ENCODE measurements around the gene GORASP2. TPM values are rescaled to one million over a fixed set of nuclear protein-coding genes. Genes with fewer than 3 reads are reported as not detected.

The GORASP2 gene
- total RNA-seq, 1 experiment from 2014 or later, result 98.1 TPM

DNA sequence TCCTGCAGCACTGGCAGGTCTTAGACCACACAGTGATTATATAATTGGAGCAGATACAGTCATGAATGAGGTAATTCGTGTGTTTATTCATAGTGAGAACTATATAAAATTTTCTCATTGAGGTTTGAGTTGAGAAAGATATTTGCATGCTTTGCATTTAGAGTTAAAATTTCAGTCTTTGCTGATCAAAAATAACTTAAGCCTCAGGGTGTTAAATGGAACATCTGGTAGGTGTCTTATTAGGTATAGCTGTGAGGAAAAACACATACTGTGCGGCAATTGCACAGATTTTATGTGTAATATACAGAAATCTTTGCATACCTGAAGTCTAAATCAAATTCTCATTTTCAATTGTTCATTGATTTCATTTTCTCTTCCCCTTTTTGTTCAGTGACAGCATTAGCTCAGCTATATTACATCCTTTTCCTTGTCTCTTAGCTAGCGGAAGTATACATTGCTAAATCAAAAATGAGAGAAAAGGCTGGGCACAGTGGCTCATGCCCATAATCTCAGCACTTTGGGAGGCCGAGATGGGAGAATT is 21.2 kb downstream of the GORASP2 start:
- H3K36me3 Mint-ChIP-seq (ENCODE audit: insufficient read depth, unreplicated experiment), result peaks cover 48% of the 10 kb centered on the region
- H3K9me3 Mint-ChIP-seq (ENCODE audit: low read depth, unreplicated experiment), result no peaks in the 10 kb centered on the region
- no peak overlapping the region for H3K4me3 Mint-ChIP-seq (ENCODE audit: low read depth, unreplicated experiment)
- no peak for DNase-seq
- no peak overlapping the region for H3K27ac Mint-ChIP-seq (ENCODE audit: unreplicated experiment)
- TF ChIP-seq, protein P1, sequence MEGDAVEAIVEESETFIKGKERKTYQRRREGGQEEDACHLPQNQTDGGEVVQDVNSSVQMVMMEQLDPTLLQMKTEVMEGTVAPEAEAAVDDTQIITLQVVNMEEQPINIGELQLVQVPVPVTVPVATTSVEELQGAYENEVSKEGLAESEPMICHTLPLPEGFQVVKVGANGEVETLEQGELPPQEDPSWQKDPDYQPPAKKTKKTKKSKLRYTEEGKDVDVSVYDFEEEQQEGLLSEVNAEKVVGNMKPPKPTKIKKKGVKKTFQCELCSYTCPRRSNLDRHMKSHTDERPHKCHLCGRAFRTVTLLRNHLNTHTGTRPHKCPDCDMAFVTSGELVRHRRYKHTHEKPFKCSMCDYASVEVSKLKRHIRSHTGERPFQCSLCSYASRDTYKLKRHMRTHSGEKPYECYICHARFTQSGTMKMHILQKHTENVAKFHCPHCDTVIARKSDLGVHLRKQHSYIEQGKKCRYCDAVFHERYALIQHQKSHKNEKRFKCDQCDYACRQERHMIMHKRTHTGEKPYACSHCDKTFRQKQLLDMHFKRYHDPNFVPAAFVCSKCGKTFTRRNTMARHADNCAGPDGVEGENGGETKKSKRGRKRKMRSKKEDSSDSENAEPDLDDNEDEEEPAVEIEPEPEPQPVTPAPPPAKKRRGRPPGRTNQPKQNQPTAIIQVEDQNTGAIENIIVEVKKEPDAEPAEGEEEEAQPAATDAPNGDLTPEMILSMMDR (IDR thresholded peaks at IDR 0.05; ENCODE audit: unreplicated experiment), result no peak
- CTCF ChIA-PET, result no interaction called here
- BruUV-seq (replicated peaks), result no TSS peak
- H3K4me1 Mint-ChIP-seq (ENCODE audit: low read depth, unreplicated experiment), result no peaks in the 10 kb centered on the region
- H3K27me3 Mint-ChIP-seq (ENCODE audit: unreplicated experiment), result no peaks in the 10 kb centered on the region
- intact Hi-C loops (cut with micrococcal nuclease; ENCODE audit: unreplicated experiment), result no loop called here

GRCh38 chr2:170953941-170954340 is 24.9 kb downstream of the GORASP2 start:
- no peak overlapping the region for H3K27ac Mint-ChIP-seq (ENCODE audit: unreplicated experiment)
- H3K9me3 Mint-ChIP-seq (ENCODE audit: low read depth, unreplicated experiment), result no peaks in the 10 kb centered on the region
- no peaks in the 10 kb centered on the region for H3K4me1 Mint-ChIP-seq (ENCODE audit: low read depth, unreplicated experiment)
- peaks cover 74% of the 10 kb centered on the region for H3K36me3 Mint-ChIP-seq (ENCODE audit: insufficient read depth, unreplicated experiment)
- CTCF ChIA-PET, result no interaction called here
- no peaks in the 10 kb centered on the region for H3K27me3 Mint-ChIP-seq (ENCODE audit: unreplicated experiment)
- no TSS peak for BruUV-seq (replicated peaks)
- DNase-seq, result no peak
- TF ChIP-seq, protein P1 (IDR thresholded peaks at IDR 0.05; ENCODE audit: unreplicated experiment), result no peak
- H3K4me3 Mint-ChIP-seq (ENCODE audit: low read depth, unreplicated experiment), result no peak overlapping the region
- intact Hi-C loops (cut with micrococcal nuclease; ENCODE audit: unreplicated experiment), result no loop called here

DNA sequence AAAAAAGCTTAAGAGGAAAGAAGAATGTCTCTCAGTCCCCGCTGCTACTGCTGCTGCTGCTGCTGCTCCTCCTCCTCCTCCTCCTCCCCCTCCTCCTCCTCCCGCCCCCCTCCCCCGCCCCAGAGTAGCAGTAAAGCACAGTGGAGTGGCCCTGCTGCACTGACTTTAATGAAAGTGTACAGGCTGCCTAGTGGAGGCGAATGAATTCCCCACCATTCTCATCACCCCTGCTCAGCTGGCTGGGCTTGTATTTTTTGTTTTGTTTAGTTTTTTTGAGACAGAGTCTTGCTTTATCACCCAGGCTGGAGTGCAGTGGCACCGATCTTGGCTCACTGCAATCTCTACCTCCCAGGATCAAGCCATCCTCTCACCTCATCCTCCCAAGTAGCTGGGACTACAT is 34.3 kb downstream of the GORASP2 start:
- H3K27ac Mint-ChIP-seq (ENCODE audit: unreplicated experiment), result no peak overlapping the region
- TF ChIP-seq, protein P1 (IDR thresholded peaks at IDR 0.05; ENCODE audit: unreplicated experiment), result no peak
- DNase-seq, result no peak
- H3K36me3 Mint-ChIP-seq (ENCODE audit: insufficient read depth, unreplicated experiment), result peaks cover 85% of the 10 kb centered on the region
- no TSS peak for BruUV-seq (replicated peaks)
- intact Hi-C loops (cut with micrococcal nuclease; ENCODE audit: unreplicated experiment), result no loop called here
- no peaks in the 10 kb centered on the region for H3K9me3 Mint-ChIP-seq (ENCODE audit: low read depth, unreplicated experiment)
- H3K4me1 Mint-ChIP-seq (ENCODE audit: low read depth, unreplicated experiment), result peaks cover 9% of the 10 kb centered on the region
- H3K4me3 Mint-ChIP-seq (ENCODE audit: low read depth, unreplicated experiment), result no peak overlapping the region
- CTCF ChIA-PET, result no interaction called here
- H3K27me3 Mint-ChIP-seq (ENCODE audit: unreplicated experiment), result no peaks in the 10 kb centered on the region

DNA sequence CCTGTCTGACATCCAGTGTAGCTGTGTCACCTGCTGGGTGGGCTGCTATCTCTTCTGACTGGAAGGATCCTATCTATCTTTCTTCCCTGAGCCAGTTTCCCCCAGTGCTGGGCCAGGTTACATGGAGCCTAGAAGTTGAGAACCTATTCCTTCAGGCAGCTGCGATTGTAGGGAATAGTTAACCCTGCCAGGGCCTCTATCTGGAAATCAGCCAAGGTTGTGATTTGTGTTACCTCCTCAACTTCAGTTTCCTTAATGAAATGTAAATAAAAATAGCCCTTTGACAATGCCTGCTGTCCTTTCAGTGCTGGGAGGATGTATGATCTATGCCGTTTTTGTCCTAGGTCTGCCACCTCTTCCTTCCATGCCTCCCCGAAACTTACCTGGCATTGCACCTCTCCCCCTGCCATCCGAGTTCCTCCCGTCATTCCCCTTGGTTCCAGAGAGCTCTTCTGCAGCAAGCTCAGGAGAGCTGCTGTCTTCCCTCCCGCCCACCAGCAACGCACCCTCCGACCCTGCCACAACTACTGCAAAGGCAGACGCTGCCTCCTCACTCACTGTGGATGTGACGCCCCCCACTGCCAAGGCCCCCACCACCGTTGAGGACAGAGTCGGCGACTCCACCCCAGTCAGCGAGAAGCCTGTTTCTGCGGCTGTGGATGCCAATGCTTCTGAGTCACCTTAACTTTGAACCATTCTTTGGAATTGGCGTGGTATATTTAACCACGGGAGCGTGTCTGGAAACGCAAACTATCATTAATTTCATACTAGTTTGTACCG is 36.6 kb downstream of the GORASP2 start:
- TF ChIP-seq, protein P1 (IDR thresholded peaks at IDR 0.05; ENCODE audit: unreplicated experiment), result no peak
- H3K27me3 Mint-ChIP-seq (ENCODE audit: unreplicated experiment), result no peaks in the 10 kb centered on the region
- no peak overlapping the region for H3K4me3 Mint-ChIP-seq (ENCODE audit: low read depth, unreplicated experiment)
- peak overlapping the region; percentile 49 for H3K27ac Mint-ChIP-seq (ENCODE audit: unreplicated experiment)
- intact Hi-C loops (cut with micrococcal nuclease; ENCODE audit: unreplicated experiment), result no loop called here
- BruUV-seq (replicated peaks), result no TSS peak
- H3K4me1 Mint-ChIP-seq (ENCODE audit: low read depth, unreplicated experiment), result peaks cover 9% of the 10 kb centered on the region
- H3K36me3 Mint-ChIP-seq (ENCODE audit: insufficient read depth, unreplicated experiment), result peaks cover 80% of the 10 kb centered on the region
- CTCF ChIA-PET, result no interaction called here
- no peaks in the 10 kb centered on the region for H3K9me3 Mint-ChIP-seq (ENCODE audit: low read depth, unreplicated experiment)
- no peak for DNase-seq
